ENCODE results near the gene SBK2.

GRCh38 chr19:55498246-55498840 lies 38.6 kb downstream of the SBK2 start:
- TF ChIP-seq EZH2 (optimal IDR thresholded peaks at IDR 0.05; ENCODE audit: low read depth, low read length), result no peak
- TF ChIP-seq EZH2phosphoT487 (IDR thresholded peaks at IDR 0.05; ENCODE audit: low read length), result no peak
- no peak for TF ChIP-seq CTCF (IDR thresholded peaks at IDR 0.05; ENCODE audit: low read length)

All from MM.1S (cell line).